GM10266 (cell line): ENCODE data around the gene CRMP1.

Experiments used
- DNase-seq: peaks from one replicate; pipeline ENCODE4 v3.0.0; 2012; ENCODE audit errors: extremely low spot score
- CTCF ChIP-seq: IDR thresholded peaks from 2 replicates; pipeline ENCODE4 v1.5.1; 2012; ENCODE audit warnings: mild to moderate bottlenecking, low read depth; ENCODE audit not compliant: control insufficient read depth, insufficient read depth; ENCODE audit errors: missing control alignments

The CRMP1 gene

GRCh38 chr4:5912614-5913019 lies 19.7 kb upstream of the CRMP1 start:
- no peak for DNase-seq
- no peak for TF ChIP-seq CTCF

- DNase-seq = no peak
- TF ChIP-seq CTCF = no peak
Measured at GRCh38 chr4:5908876-5909427, 16.1 kb upstream of the CRMP1 start.

GRCh38 chr4:5906191-5906590 lies 13.3 kb upstream of the CRMP1 start:
- no peak for TF ChIP-seq CTCF
- DNase-seq = no peak

- no peak for DNase-seq
- TF ChIP-seq CTCF = no peak
Measured at GRCh38 chr4:5905714-5906113, 12.8 kb upstream of the CRMP1 start.

- DNase-seq = no peak
- TF ChIP-seq CTCF = no peak
Measured at GRCh38 chr4:5900844-5901243, 8.0 kb upstream of the CRMP1 start.

- no peak for TF ChIP-seq CTCF
- DNase-seq = no peak
Measured at GRCh38 chr4:5899881-5900280, 7.0 kb upstream of the CRMP1 start.

- TF ChIP-seq CTCF = no peak
Measured at GRCh38 chr4:5899396-5899795, 6.5 kb upstream of the CRMP1 start.

More at GRCh38 chr4:5899396-5899795, 6.5 kb upstream of the CRMP1 start:
- DNase-seq = no peak
